ENCODE data around the gene PDE3A. TPM values are rescaled to one million over a fixed set of nuclear protein-coding genes. Genes with fewer than 3 reads are reported as not detected.

The PDE3A gene
- total RNA-seq, 1 donor from 2014 or later, result 161 TPM

- H3K9me3 ChIP-seq (replicated peaks), result no peaks in the 10 kb centered on the region
- H3K27ac ChIP-seq (replicated peaks), result peak overlapping the region; percentile 87
- DNase-seq, result no peak
- intact Hi-C loops (cut with micrococcal nuclease), result no loop called here
- H3K36me3 ChIP-seq, result no peaks in the 10 kb centered on the region
- H3K27me3 ChIP-seq (ENCODE audit: low read depth), result no peaks in the 10 kb centered on the region
- TF ChIP-seq CTCF (IDR thresholded peaks at IDR 0.05; ENCODE audit: borderline replicate concordance), result no peak
- no peak overlapping the region for H3K4me3 ChIP-seq
- peaks cover 95% of the 10 kb centered on the region for H3K4me1 ChIP-seq
Measured at GRCh38 chr12:20443255-20443654, 74.9 kb downstream of the PDE3A start.

GRCh38 chr12:20443792-20444191, 75.5 kb downstream of the PDE3A start:
- Histone ChIP-seq H3K27me3 (ENCODE audit: low read depth) (no peaks in the 10 kb centered on the region), H3K4me3 (no peak overlapping the region), H3K36me3 (no peaks in the 10 kb centered on the region), H3K27ac (replicated peaks) (peak overlapping the region; percentile 87), H3K4me1 (peaks cover 95% of the 10 kb centered on the region), H3K9me3 (replicated peaks) (no peaks in the 10 kb centered on the region)
- intact Hi-C loops (cut with micrococcal nuclease), result no loop called here
- no peak for DNase-seq
- no peak for TF ChIP-seq CTCF (IDR thresholded peaks at IDR 0.05; ENCODE audit: borderline replicate concordance)

- DNase-seq, result no peak
- TF ChIP-seq CTCF (IDR thresholded peaks at IDR 0.05; ENCODE audit: borderline replicate concordance), result no peak
Measured at GRCh38 chr12:20444595-20445170, 76.3 kb downstream of the PDE3A start.

GRCh38 chr12:20445687-20446086, 77.3 kb downstream of the PDE3A start:
- intact Hi-C loops (cut with micrococcal nuclease), result no loop called here
- Histone ChIP-seq H3K36me3 (no peaks in the 10 kb centered on the region), H3K27ac (replicated peaks) (peak overlapping the region; percentile 87), H3K9me3 (replicated peaks) (no peaks in the 10 kb centered on the region), H3K4me3 (no peak overlapping the region), H3K27me3 (ENCODE audit: low read depth) (no peaks in the 10 kb centered on the region), H3K4me1 (peaks cover 95% of the 10 kb centered on the region)
- no peak for DNase-seq
- no peak for TF ChIP-seq CTCF (IDR thresholded peaks at IDR 0.05; ENCODE audit: borderline replicate concordance)

More at GRCh38 chr12:20444595-20445170, 76.3 kb downstream of the PDE3A start:
- H3K36me3 ChIP-seq, result no peaks in the 10 kb centered on the region
- peak overlapping the region; percentile 87 for H3K27ac ChIP-seq (replicated peaks)
- no peaks in the 10 kb centered on the region for H3K27me3 ChIP-seq (ENCODE audit: low read depth)
- intact Hi-C loops (cut with micrococcal nuclease), result no loop called here
- no peaks in the 10 kb centered on the region for H3K9me3 ChIP-seq (replicated peaks)
- H3K4me3 ChIP-seq, result no peak overlapping the region
- H3K4me1 ChIP-seq, result peaks cover 95% of the 10 kb centered on the region

GRCh38 chr12:20446836-20447235, 78.5 kb downstream of the PDE3A start:
- peaks cover 94% of the 10 kb centered on the region for H3K4me1 ChIP-seq
- intact Hi-C loops (cut with micrococcal nuclease), result no loop called here
- TF ChIP-seq CTCF (IDR thresholded peaks at IDR 0.05; ENCODE audit: borderline replicate concordance), result no peak

More at GRCh38 chr12:20446836-20447235, 78.5 kb downstream of the PDE3A start:
- no peaks in the 10 kb centered on the region for H3K9me3 ChIP-seq (replicated peaks)
- DNase-seq, result no peak
- no peaks in the 10 kb centered on the region for H3K36me3 ChIP-seq
- no peaks in the 10 kb centered on the region for H3K27me3 ChIP-seq (ENCODE audit: low read depth)
- H3K27ac ChIP-seq (replicated peaks), result peak overlapping the region; percentile 87
- H3K4me3 ChIP-seq, result no peak overlapping the region
